MM.1S (cell line): ENCODE results near the gene OR52D1.

Experiments
- EZH2 ChIP-seq: fragments of 300-600 bp; sonication (generic); optimal IDR thresholded peaks from 2 replicates; pipeline ENCODE3; 2017; ENCODE audit warnings: low read depth, mild to moderate bottlenecking, antibody characterized with exemption, low read length, mixed read lengths
- TF ChIP-seq, protein P1 (sequence below): fragments of 300-600 bp; sonication (generic); IDR thresholded peaks from 2 replicates; pipeline ENCODE4 v1.5.1; 2016; ENCODE audit warnings: antibody characterized with exemption, low read length, mixed read lengths

DNA sequence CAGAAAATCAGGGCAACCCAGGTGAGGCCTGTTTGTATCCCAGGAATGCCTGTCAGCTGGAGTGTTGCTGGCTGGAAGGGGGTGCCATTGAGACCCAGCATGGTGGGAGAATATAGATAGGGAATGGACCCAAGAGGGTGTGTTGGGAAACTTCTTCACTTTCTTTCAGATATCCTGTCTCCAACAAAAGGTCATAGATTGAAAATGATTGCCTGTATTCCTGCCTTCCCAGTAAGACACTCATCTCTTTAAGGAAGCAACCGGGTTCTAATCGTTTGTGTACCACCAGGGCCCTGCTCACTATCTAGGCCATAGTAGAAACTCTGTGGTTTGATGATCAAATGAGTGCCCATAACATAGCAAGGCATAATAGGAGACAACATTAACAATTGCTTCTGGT lies 47.1 kb upstream of the OR52D1 start, which contains the start of gene OR51I1:
- TF ChIP-seq, protein P1, sequence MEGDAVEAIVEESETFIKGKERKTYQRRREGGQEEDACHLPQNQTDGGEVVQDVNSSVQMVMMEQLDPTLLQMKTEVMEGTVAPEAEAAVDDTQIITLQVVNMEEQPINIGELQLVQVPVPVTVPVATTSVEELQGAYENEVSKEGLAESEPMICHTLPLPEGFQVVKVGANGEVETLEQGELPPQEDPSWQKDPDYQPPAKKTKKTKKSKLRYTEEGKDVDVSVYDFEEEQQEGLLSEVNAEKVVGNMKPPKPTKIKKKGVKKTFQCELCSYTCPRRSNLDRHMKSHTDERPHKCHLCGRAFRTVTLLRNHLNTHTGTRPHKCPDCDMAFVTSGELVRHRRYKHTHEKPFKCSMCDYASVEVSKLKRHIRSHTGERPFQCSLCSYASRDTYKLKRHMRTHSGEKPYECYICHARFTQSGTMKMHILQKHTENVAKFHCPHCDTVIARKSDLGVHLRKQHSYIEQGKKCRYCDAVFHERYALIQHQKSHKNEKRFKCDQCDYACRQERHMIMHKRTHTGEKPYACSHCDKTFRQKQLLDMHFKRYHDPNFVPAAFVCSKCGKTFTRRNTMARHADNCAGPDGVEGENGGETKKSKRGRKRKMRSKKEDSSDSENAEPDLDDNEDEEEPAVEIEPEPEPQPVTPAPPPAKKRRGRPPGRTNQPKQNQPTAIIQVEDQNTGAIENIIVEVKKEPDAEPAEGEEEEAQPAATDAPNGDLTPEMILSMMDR = no peak
- no peak for TF ChIP-seq EZH2
